HFFc6 (cell line): ENCODE measurements around the gene C19orf12. TPM values are rescaled to one million over a fixed set of nuclear protein-coding genes. Genes with fewer than 3 reads are reported as not detected.

Experiments
- DNase-seq: peaks from one replicate; pipeline ENCODE4 v3.0.0-alpha.2; 2018
- H3K27ac Mint-ChIP-seq: 2 replicates; pipeline ENCODE4 v1.8.0; 2020; ENCODE audit warnings: mild to moderate bottlenecking, mixed read lengths
- H3K27me3 Mint-ChIP-seq: 2 replicates; pipeline ENCODE4 v1.8.0; 2021; ENCODE audit warnings: mild to moderate bottlenecking, moderate library complexity, mixed read lengths; ENCODE audit not compliant: insufficient read depth
- H3K36me3 Mint-ChIP-seq: 2 replicates; pipeline ENCODE4 v1.8.0; 2021; ENCODE audit warnings: low read depth, mixed read lengths
- H3K4me1 Mint-ChIP-seq: 2 replicates; pipeline ENCODE4 v1.8.0; 2020; ENCODE audit warnings: low read depth, mixed read lengths
- H3K4me3 Mint-ChIP-seq: 2 replicates; pipeline ENCODE4 v1.8.0; 2020; ENCODE audit warnings: mild to moderate bottlenecking, moderate library complexity, mixed read lengths
- H3K9me3 Mint-ChIP-seq: 2 replicates; pipeline ENCODE4 v1.8.0; 2020; ENCODE audit warnings: mild to moderate bottlenecking, mixed read lengths
- total RNA-seq, 6 experiments: library from RNA; stranded (reverse); fragmentation: NEBNext Ultra II Directional; extraction: Animal tissue kit (Norgen Biotek cat#: 25700); gene quantifications; 2 replicates in 1 of 6; 3 replicates in 5 of 6; pipeline ENCODE4 v1.2.3, GENCODE V29; 2021
- TF ChIP-seq, protein P1 (sequence below): fragments of 200-600 bp; sonication (generic); IDR thresholded peaks from 2 replicates; pipeline ENCODE4 v1.5.0; 2021; ENCODE audit warnings: antibody characterized with exemption, mild to moderate bottlenecking

Gene C19orf12
- total RNA-seq, 6 experiments from 2014 or later: 23.3 to 32.7 (median 24.7) TPM

DNA sequence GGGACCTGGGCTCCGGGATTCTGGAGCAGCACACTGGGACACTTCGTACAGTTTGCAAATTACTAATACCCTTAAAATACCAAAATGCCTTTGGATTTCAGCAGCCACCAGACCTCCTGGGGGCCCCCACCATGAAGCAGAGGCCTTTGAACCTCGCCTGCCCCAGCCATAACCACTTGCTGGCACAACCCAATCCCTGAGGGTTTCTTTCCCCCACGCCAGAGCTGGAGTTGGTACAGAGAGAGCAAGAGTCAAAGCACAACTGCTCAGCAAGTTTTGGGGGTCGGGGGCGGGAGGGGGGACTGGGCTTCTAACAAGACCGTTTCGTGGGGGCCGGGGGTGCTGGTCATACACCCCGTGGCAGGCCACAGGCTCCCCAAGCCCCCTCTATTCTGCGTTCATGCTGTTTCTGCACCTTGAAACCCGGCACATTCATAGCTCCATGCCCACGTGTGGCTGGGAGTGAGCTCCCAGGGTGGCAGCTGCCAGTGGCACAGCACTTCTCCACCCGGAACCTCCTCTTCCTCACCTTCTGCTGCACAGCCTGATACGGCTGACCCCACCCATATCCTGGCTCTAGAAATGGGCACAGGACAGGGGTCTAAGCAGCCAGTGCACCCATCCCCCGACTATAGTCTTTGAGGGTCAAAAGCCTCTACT is 32.7 kb downstream of the C19orf12 start:
- TF ChIP-seq, protein P1, sequence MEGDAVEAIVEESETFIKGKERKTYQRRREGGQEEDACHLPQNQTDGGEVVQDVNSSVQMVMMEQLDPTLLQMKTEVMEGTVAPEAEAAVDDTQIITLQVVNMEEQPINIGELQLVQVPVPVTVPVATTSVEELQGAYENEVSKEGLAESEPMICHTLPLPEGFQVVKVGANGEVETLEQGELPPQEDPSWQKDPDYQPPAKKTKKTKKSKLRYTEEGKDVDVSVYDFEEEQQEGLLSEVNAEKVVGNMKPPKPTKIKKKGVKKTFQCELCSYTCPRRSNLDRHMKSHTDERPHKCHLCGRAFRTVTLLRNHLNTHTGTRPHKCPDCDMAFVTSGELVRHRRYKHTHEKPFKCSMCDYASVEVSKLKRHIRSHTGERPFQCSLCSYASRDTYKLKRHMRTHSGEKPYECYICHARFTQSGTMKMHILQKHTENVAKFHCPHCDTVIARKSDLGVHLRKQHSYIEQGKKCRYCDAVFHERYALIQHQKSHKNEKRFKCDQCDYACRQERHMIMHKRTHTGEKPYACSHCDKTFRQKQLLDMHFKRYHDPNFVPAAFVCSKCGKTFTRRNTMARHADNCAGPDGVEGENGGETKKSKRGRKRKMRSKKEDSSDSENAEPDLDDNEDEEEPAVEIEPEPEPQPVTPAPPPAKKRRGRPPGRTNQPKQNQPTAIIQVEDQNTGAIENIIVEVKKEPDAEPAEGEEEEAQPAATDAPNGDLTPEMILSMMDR: no peak
- no peak overlapping the region for H3K4me3 Mint-ChIP-seq
- DNase-seq: no peak
- peaks cover 14% of the 10 kb centered on the region for H3K4me1 Mint-ChIP-seq
- H3K27me3 Mint-ChIP-seq: no peaks in the 10 kb centered on the region; the same call in none of the 2 replicates
- no peaks in the 10 kb centered on the region for H3K9me3 Mint-ChIP-seq
- H3K27ac Mint-ChIP-seq: no peak overlapping the region
- H3K36me3 Mint-ChIP-seq: no peaks in the 10 kb centered on the region

DNA sequence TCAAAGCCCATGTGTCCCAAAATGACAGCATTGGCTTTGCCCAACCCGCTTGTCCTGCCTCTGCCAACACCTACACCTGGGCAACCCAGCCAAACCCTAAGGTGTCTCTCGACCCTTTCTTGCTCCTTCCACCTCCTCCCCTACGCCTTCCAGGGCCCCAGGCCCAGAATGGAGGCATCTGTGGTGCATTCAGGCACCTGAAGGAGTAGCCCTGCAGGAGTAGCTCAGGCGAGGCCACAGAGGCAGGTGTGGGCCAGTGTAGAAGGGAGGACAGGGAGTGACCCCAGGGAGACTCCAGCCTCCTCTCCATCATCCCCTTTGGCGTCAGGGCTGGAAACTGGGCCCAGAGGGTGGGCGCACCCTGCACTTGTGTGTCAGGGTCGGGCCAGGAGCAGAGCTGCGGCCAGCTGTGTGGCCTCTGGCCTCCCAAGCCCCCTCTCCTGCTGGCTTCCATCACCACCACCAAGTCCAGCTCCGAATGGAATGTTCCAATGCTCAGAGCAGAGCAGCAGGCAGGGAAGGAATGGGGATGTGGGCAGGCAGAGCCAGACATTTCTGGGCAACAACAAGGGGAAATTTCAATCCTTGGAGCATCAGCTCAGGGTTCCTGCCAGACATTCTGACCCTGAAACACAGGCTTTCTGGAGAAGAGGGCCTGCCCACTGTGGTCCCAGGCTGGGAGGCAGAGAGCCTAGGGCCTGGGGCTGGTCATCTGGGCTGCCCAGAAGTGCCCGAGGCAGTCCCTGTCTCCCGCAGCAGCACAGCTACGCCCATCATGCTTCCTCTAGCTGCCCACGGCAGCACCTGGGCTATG is 33.4 kb downstream of the C19orf12 start:
- Mint-ChIP-seq H3K4me3 (no peak overlapping the region), H3K9me3 (no peaks in the 10 kb centered on the region), H3K27ac (no peak overlapping the region), H3K27me3 (no peaks in the 10 kb centered on the region; the same call in none of the 2 replicates), H3K4me1 (peaks cover 7% of the 10 kb centered on the region), H3K36me3 (no peaks in the 10 kb centered on the region)
- DNase-seq: no peak
- TF ChIP-seq, protein P1: no peak

DNA sequence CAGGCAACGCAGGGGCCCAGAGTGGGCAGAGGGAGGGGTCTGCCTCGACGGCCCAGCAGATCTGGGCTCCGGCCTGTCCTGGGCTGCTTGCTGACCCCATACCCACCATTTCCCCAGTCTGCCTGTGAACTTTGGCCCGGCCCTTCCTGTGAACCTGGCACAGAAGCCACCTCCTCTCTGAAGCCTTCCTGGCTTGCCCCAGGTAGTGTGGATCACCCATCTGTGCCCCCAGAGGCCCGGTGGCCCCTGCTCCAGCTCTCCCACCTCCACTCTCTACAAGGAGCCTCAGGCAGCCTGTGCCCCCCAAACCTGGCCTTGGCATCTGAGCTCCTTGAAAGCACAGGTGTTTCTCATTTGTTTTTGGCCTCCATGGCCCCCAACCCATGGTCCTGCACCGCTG is 34.1 kb downstream of the C19orf12 start:
- no peaks in the 10 kb centered on the region; the same call in none of the 2 replicates for H3K27me3 Mint-ChIP-seq
- DNase-seq: no peak
- no peaks in the 10 kb centered on the region for H3K9me3 Mint-ChIP-seq
- H3K4me1 Mint-ChIP-seq: peaks cover 2% of the 10 kb centered on the region
- H3K4me3 Mint-ChIP-seq: no peak overlapping the region
- TF ChIP-seq, protein P1: no peak
- H3K36me3 Mint-ChIP-seq: no peaks in the 10 kb centered on the region
- H3K27ac Mint-ChIP-seq: no peak overlapping the region

DNA sequence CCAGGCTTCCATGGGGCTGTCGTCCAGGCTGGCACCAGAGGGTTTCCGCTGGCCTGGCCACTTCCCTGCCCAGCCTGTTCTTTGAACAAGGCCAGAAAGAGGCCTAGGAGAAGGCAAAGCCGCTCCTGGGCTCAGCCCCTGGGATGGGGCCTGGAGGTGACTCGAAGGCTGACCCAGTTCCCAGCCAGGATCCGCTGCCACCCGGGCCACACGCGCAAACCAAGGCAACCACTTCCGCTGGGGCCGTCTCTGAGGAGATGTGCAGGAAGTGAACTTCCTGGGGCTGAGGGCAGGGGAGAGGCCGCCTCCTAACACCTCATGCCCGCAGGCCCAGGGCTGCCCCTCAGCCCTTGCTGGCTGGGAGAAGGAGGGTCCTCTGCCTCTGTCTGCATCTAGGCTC is 34.6 kb downstream of the C19orf12 start:
- Mint-ChIP-seq H3K4me1 (no peaks in the 10 kb centered on the region; the same call in 1 of the 2 replicates), H3K27me3 (no peaks in the 10 kb centered on the region; the same call in none of the 2 replicates), H3K4me3 (no peak overlapping the region), H3K27ac (no peak overlapping the region), H3K9me3 (no peaks in the 10 kb centered on the region), H3K36me3 (no peaks in the 10 kb centered on the region)
- TF ChIP-seq, protein P1: no peak
- DNase-seq: no peak

DNA sequence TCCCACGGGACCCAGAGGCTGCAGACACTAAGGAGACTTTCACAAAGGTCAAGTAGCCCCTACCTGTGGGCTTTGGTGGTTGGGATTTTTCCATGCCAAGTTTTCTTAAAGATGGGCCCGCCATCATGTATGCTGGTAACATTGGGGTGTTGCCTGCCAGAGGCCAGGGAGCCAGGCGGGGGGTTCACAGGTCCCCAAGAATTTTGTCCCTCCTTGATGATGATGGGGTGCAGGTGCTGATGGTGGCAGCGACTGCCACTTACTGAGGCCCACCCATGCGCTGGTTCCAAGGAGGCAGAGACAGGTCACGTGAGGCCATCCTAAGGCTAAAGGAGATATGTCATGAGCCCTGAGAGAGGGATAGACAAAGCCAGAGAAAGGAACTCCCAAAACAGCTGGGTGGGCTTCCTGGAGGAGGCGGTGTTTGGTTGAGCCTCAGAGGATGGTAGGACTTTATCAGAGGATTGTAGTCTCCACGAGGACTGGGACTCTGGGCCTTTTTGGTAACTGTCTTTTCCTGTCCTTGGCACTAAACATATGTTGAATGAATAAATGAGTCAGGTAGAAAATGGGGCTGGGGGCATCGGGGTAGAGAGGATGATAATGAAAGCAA is 35.4 kb downstream of the C19orf12 start:
- H3K36me3 Mint-ChIP-seq: no peaks in the 10 kb centered on the region
- no peak overlapping the region for H3K4me3 Mint-ChIP-seq
- H3K4me1 Mint-ChIP-seq: no peaks in the 10 kb centered on the region
- TF ChIP-seq, protein P1: no peak
- DNase-seq: no peak
- no peaks in the 10 kb centered on the region for H3K9me3 Mint-ChIP-seq
- H3K27ac Mint-ChIP-seq: no peak overlapping the region
- no peaks in the 10 kb centered on the region; the same call in none of the 2 replicates for H3K27me3 Mint-ChIP-seq
